IMR-90 (cell line): ENCODE data around the gene PAQR9. TPM values are rescaled to one million over a fixed set of nuclear protein-coding genes. Genes with fewer than 3 reads are reported as not detected.

Source experiments
- ATAC-seq: fragments of 200-7000 bp; cut with Tn5 transposase; 2 replicates; pipeline ENCODE4 v1.9.1; 2020; ENCODE audit warnings: low read depth, mild to moderate bottlenecking, moderate library complexity
- BruUV-seq: library from RNA; stranded (reverse); fragments of 400-500 nt; replicated peaks from 2 replicates; lab custom pipeline; 2021; lab: Mats Ljungman, UMichigan
- CTCF ChIA-PET: fragments of 300-600 bp; formaldehyde crosslinking; extraction: SDS; loops from one replicate; lab custom pipeline; 2021; ENCODE audit warnings: antibody characterized with exemption; lab: Yijun Ruan, JAX
- POLR2A ChIA-PET: fragments of 300-600 bp; sonication (Branson Sonifier 250); formaldehyde crosslinking; loops from one replicate; lab custom pipeline; 2022; ENCODE audit warnings: antibody characterized with exemption; ENCODE audit not compliant: unreplicated experiment; lab: Charles Lee
- DNase-seq: peaks from one replicate; pipeline ENCODE4 v3.0.0; 2013
- H2AFZ ChIP-seq: replicated peaks from 2 replicates; pipeline ENCODE3; 2013; ENCODE audit warnings: low read length, mild to moderate bottlenecking; ENCODE audit not compliant: poor library complexity
- H2AK5ac ChIP-seq: 2 replicates; pipeline ENCODE4 v1.6.1; 2013; ENCODE audit warnings: low read depth, low read length, inconsistent platforms
- H2AK9ac ChIP-seq: replicated peaks from 2 replicates; pipeline ENCODE3; 2013; ENCODE audit warnings: mild to moderate bottlenecking, low read depth, low read length, moderate library complexity; ENCODE audit not compliant: poor library complexity
- H2BK120ac ChIP-seq: 2 replicates; pipeline ENCODE4 v1.6.1; 2013; ENCODE audit warnings: low read depth, low read length, inconsistent platforms
- H2BK15ac ChIP-seq: 3 replicates; pipeline ENCODE4 v1.6.1; 2013; ENCODE audit warnings: low read depth, low read length, inconsistent platforms
- H2BK20ac ChIP-seq: 2 replicates; pipeline ENCODE4 v1.6.1; 2013; ENCODE audit warnings: low read depth, mild to moderate bottlenecking, inconsistent platforms, low read length, moderate library complexity
- H2BK5ac ChIP-seq: 2 replicates; pipeline ENCODE4 v1.6.1; 2013; ENCODE audit warnings: mild to moderate bottlenecking, low read depth, low read length, inconsistent platforms; ENCODE audit not compliant: poor library complexity, severe bottlenecking
- H3K14ac ChIP-seq: replicated peaks from 2 replicates; pipeline ENCODE4 v1.6.1; 2013; ENCODE audit warnings: low read depth, low read length, inconsistent platforms
- H3K18ac ChIP-seq: 2 replicates; pipeline ENCODE4 v1.6.1; 2013; ENCODE audit warnings: low read depth, low read length, control low read depth
- H3K23ac ChIP-seq: 2 replicates; pipeline ENCODE4 v1.6.1; 2013; ENCODE audit warnings: low read depth, low read length, inconsistent platforms
- H3K27ac ChIP-seq: 2 replicates; pipeline ENCODE4 v1.5.1; 2013; ENCODE audit warnings: mild to moderate bottlenecking, control low read depth, low read length; ENCODE audit not compliant: insufficient read depth
- H3K27me3 ChIP-seq: 2 replicates; pipeline ENCODE4 v1.6.1; 2013; ENCODE audit warnings: low read length; ENCODE audit not compliant: control insufficient read depth, insufficient read depth
- H3K36me3 ChIP-seq: 2 replicates; pipeline ENCODE4 v1.6.1; 2013; ENCODE audit warnings: low read length, mixed read lengths; ENCODE audit not compliant: control insufficient read depth, insufficient read depth
- H3K4ac ChIP-seq: 2 replicates; pipeline ENCODE4 v1.6.1; 2013; ENCODE audit warnings: low read depth, low read length, inconsistent platforms
- H3K4me1 ChIP-seq: 2 replicates; pipeline ENCODE4 v1.6.1; 2013; ENCODE audit warnings: low read length, mixed read lengths; ENCODE audit not compliant: control insufficient read depth, insufficient read depth
- H3K4me2 ChIP-seq: 2 replicates; pipeline ENCODE4 v1.6.1; 2013; ENCODE audit warnings: low read depth, mild to moderate bottlenecking, control low read depth, low read length, moderate library complexity
- H3K4me3 ChIP-seq: 2 replicates; pipeline ENCODE4 v1.5.1; 2013; ENCODE audit warnings: low read depth, mild to moderate bottlenecking, control low read depth, low read length, moderate library complexity; ENCODE audit not compliant: insufficient read depth
- H3K56ac ChIP-seq: 2 replicates; pipeline ENCODE4 v1.6.1; 2013; ENCODE audit warnings: low read length, inconsistent platforms; ENCODE audit not compliant: insufficient read depth; ENCODE audit errors: extremely low read depth
- H3K79me1 ChIP-seq, 2 experiments: 2 replicates each; pipeline ENCODE4 v1.6.1; 2013; ENCODE audit warnings: low read length in 2 of 2, inconsistent platforms in 1 of 2, low read depth in 1 of 2
- H3K9ac ChIP-seq: 2 replicates; pipeline ENCODE4 v1.6.1; 2013; ENCODE audit warnings: low read depth, low read length, control low read depth
- H3K9me1 ChIP-seq: 2 replicates; pipeline ENCODE4 v1.6.1; 2013; ENCODE audit warnings: low read length, inconsistent platforms; ENCODE audit not compliant: insufficient read depth
- H3K9me3 ChIP-seq: 2 replicates; pipeline ENCODE4 v1.6.1; 2013; ENCODE audit warnings: low read length; ENCODE audit not compliant: control insufficient read depth, insufficient read depth
- H4K20me1 ChIP-seq: 2 replicates; pipeline ENCODE4 v1.6.1; 2013; ENCODE audit warnings: low read length, inconsistent platforms; ENCODE audit not compliant: insufficient read depth
- H4K5ac ChIP-seq: 2 replicates; pipeline ENCODE4 v1.6.1; 2013; ENCODE audit warnings: mild to moderate bottlenecking, low read depth, low read length, control low read depth
- H4K8ac ChIP-seq, 2 experiments: 2 replicates each; pipeline ENCODE4 v1.6.1; 2013; ENCODE audit warnings: low read depth in 2 of 2, low read length in 2 of 2, control low read depth in 1 of 2, inconsistent platforms in 1 of 2
- H4K91ac ChIP-seq: 2 replicates; pipeline ENCODE4 v1.6.1; 2013; ENCODE audit warnings: low read depth, low read length, inconsistent platforms; ENCODE audit not compliant: insufficient read depth
- BHLHE40 ChIP-seq: fragments of 150-350 bp; IDR thresholded peaks from 2 replicates; pipeline ENCODE4 v1.6.1; 2016; ENCODE audit warnings: mild to moderate bottlenecking, low read depth, low read length
- CEBPB ChIP-seq: IDR thresholded peaks from 2 replicates; pipeline ENCODE4 v1.6.1; 2012; ENCODE audit warnings: low read depth, low read length, improper control_type of control experiment
- CHD1 ChIP-seq: IDR thresholded peaks from 2 replicates; pipeline ENCODE4 v1.6.1; 2012; ENCODE audit warnings: low read depth, low read length, improper control_type of control experiment
- FOS ChIP-seq: fragments of 150-350 bp; IDR thresholded peaks from 2 replicates; pipeline ENCODE4 v1.6.1; 2016; ENCODE audit warnings: low read depth, low read length
- MAFK ChIP-seq: IDR thresholded peaks from 2 replicates; pipeline ENCODE4 v1.6.1; 2012; ENCODE audit warnings: low read depth, low read length, improper control_type of control experiment
- MAZ ChIP-seq: IDR thresholded peaks from 2 replicates; pipeline ENCODE4 v1.6.1; 2012; ENCODE audit warnings: low read depth, mild to moderate bottlenecking, low read length, improper control_type of control experiment, moderate library complexity, borderline replicate concordance
- NFE2L2 ChIP-seq: fragments of 150-350 bp; IDR thresholded peaks from 2 replicates; pipeline ENCODE4 v1.6.1; 2016; ENCODE audit warnings: low read depth, mild to moderate bottlenecking, low read length
- POLR2A ChIP-seq: IDR thresholded peaks from 2 replicates; pipeline ENCODE4 v1.6.1; 2012; ENCODE audit warnings: mild to moderate bottlenecking, low read depth, low read length
- RAD21 ChIP-seq: IDR thresholded peaks from 2 replicates; pipeline ENCODE4 v1.6.1; 2012; ENCODE audit warnings: low read length, improper control_type of control experiment
- RCOR1 ChIP-seq: IDR thresholded peaks from 2 replicates; pipeline ENCODE4 v1.6.1; 2012; ENCODE audit warnings: mild to moderate bottlenecking, low read length, improper control_type of control experiment; ENCODE audit not compliant: insufficient replicate concordance
- WGBS, 2 experiments: methylation state at CpG; one replicate each; pipeline versions ENCODE4 v1.1.5 to v1.1.7; 2013; ENCODE audit warnings: missing lambda C conversion rate in 2 of 2; ENCODE audit not compliant: insufficient read length in 1 of 2; ENCODE audit errors: extremely low coverage in 2 of 2; 5-methylcytosine and 5-hydroxymethylcytosine counted together
- dilution Hi-C: fragments of 300-500 bp; cut with HindIII; formaldehyde crosslinking; loops from one replicate; pipeline ENCODE4 v1.14.3; 2018; ENCODE audit warnings: low sequenced_read_pairs; ENCODE audit not compliant: unreplicated experiment
- in situ Hi-C: fragments of 300-500 bp; cut with MboI; formaldehyde crosslinking; loops from 3 replicates; pipeline ENCODE4 v1.14.3; 2019; ENCODE audit warnings: low sequenced_read_pairs, inconsistent platforms, mixed read lengths
- intact Hi-C: fragments of 100-400 bp; cut with micrococcal nuclease; formaldehyde crosslinking; loops from 2 replicates; pipeline ENCODE4 v1.10.0; 2022
- polyA plus RNA-seq, 3 experiments: library from polyadenylated mRNA; depleted of rRNA; stranded (reverse); fragments of >200 nt; gene quantifications; 2 replicates each; pipeline ENCODE4 v1.2.3, GENCODE V29; 2012; ENCODE audit warnings: low replicate concordance in 1 of 3
- total RNA-seq: library from RNA; depleted of rRNA; stranded (reverse); fragments of >200 nt; gene quantifications from 2 replicates; pipeline ENCODE4 v1.2.3, GENCODE V29; 2012
- TF ChIP-seq, protein P1 (sequence below): fragments of 150-350 bp; IDR thresholded peaks from 2 replicates; pipeline ENCODE4 v1.6.1; 2016; ENCODE audit warnings: low read depth, mild to moderate bottlenecking, low read length, moderate library complexity, borderline replicate concordance

Gene PAQR9
- total and polyA plus RNA-seq, 2 of the 4 experiments (the other 2 are of a cell fraction), result 0.05 TPM; not detected in 1

DNA sequence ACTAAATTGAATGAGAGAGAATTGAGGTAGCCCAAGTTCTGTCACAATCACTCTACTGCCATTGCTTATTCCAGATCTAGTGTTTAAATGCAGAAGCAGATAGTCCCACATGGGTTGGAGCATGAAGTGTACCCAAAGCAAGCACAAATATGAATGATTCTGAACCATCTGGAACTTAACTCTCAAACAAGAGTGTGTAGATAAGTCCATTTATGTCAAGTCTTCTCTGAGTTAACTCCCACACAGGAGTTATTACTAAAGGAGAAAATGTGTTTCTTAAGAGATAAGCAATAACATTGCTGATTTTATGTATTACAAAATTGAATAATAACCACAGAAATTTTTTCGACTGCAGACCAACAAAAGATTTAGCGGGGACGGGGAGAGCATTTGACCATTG, 33.6 kb downstream of the PAQR9 start:
- H3K9me1 ChIP-seq, result no peaks in the 10 kb centered on the region
- H3K27ac ChIP-seq, result no peak overlapping the region
- no peak overlapping the region for H2BK20ac ChIP-seq
- H3K4me1 ChIP-seq, result no peaks in the 10 kb centered on the region
- no peak overlapping the region for H2AFZ ChIP-seq
- CTCF ChIA-PET, result interaction anchor here (0.9 kb wide), 1 partner anchor 29 kb away, joined by 4 read pairs; no protein-coding TSS in a partner anchor
- POLR2A ChIA-PET, result no interaction called here
- dilution Hi-C loops (no loop called here), in situ Hi-C loops (no loop called here), intact Hi-C loops (loop anchor here (1.0 kb wide), 1 partner anchor 57 kb away; no protein-coding TSS in a partner anchor)
- H3K4me2 ChIP-seq, result no peak overlapping the region
- no peak overlapping the region for H2BK5ac ChIP-seq
- H3K27me3 ChIP-seq, result peaks cover 16% of the 10 kb centered on the region
- no peaks in the 10 kb centered on the region; the same call in 1 of the 2 replicates for H3K9me3 ChIP-seq
- no TSS peak for BruUV-seq
- no peak overlapping the region for H2BK15ac ChIP-seq
- no peak overlapping the region for H2AK5ac ChIP-seq
- no peak overlapping the region for H3K9ac ChIP-seq
- no peak overlapping the region for H2AK9ac ChIP-seq
- no peak for ATAC-seq
- no peaks in the 10 kb centered on the region for H3K79me1 ChIP-seq
- no peak for DNase-seq
- no peak overlapping the region for H3K14ac ChIP-seq
- H4K20me1 ChIP-seq, result no peaks in the 10 kb centered on the region
- no peaks in the 10 kb centered on the region for H3K36me3 ChIP-seq
- no peak overlapping the region for H3K56ac ChIP-seq
- H3K4ac ChIP-seq, result no peak overlapping the region
- H3K4me3 ChIP-seq, result no peak overlapping the region
- no peak overlapping the region for H3K18ac ChIP-seq
- H4K5ac ChIP-seq, result no peak overlapping the region
- no peak overlapping the region for H4K8ac ChIP-seq
- TF ChIP-seq BHLHE40, result no peak
- TF ChIP-seq CHD1, result no peak
- no peak for TF ChIP-seq NFE2L2
- TF ChIP-seq, protein P1, sequence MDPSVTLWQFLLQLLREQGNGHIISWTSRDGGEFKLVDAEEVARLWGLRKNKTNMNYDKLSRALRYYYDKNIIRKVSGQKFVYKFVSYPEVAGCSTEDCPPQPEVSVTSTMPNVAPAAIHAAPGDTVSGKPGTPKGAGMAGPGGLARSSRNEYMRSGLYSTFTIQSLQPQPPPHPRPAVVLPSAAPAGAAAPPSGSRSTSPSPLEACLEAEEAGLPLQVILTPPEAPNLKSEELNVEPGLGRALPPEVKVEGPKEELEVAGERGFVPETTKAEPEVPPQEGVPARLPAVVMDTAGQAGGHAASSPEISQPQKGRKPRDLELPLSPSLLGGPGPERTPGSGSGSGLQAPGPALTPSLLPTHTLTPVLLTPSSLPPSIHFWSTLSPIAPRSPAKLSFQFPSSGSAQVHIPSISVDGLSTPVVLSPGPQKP, result no peak
- no peak for TF ChIP-seq MAZ
- no peak for TF ChIP-seq POLR2A
- no peak for TF ChIP-seq CEBPB
- TF ChIP-seq FOS, result no peak
- no peak for TF ChIP-seq RCOR1
- TF ChIP-seq RAD21, result no peak
- TF ChIP-seq MAFK, result no peak
- no peak overlapping the region for H3K23ac ChIP-seq
- H4K91ac ChIP-seq, result no peak overlapping the region
- no peak overlapping the region for H2BK120ac ChIP-seq
- WGBS, 2 experiments, result no CpG with 5 or more reads among the region's 3 CpGs
